SH-SY5Y (cell line): Measurements from ENCODE around the gene CARS1.

Experiments used
- GATA2 ChIP-seq: IDR thresholded peaks from 2 replicates; pipeline ENCODE4 v1.6.1; 2011; ENCODE audit warnings: mild to moderate bottlenecking, low read depth, low read length
- GATA3 ChIP-seq: IDR thresholded peaks from 2 replicates; pipeline ENCODE4 v1.6.1; 2011; ENCODE audit warnings: low read depth, mild to moderate bottlenecking, low read length, moderate library complexity

Gene CARS1

GRCh38 chr11:2991452-2992233, 65.6 kb downstream of the CARS1 start:
- TF ChIP-seq GATA3, result no peak
- TF ChIP-seq GATA2, result no peak

- TF ChIP-seq GATA3 (no peak), GATA2 (no peak)
Observed at GRCh38 chr11:2990617-2991451, 66.4 kb downstream of the CARS1 start.

DNA sequence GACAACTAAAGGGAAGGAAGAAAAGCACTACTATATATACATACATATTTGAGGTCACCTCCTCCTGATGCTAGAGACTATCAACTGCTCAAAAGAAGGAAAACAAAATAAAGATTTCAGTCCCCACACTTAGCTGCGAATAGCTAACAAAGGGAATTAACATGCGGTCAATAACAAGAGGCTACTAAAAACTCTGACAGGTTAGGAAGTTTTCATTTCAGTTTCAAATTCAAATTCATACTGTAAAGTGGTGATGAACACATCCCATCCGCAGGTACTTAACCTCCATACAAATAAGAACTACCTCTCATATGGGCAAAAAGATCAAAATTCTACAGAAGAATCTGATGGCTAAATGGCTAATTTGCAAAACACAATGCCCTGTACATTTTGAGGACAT, 67.7 kb downstream of the CARS1 start:
- TF ChIP-seq GATA2, result no peak
- TF ChIP-seq GATA3, result no peak

GRCh38 chr11:2989006-2989405, 68.2 kb downstream of the CARS1 start:
- no peak for TF ChIP-seq GATA3
- TF ChIP-seq GATA2, result no peak

DNA sequence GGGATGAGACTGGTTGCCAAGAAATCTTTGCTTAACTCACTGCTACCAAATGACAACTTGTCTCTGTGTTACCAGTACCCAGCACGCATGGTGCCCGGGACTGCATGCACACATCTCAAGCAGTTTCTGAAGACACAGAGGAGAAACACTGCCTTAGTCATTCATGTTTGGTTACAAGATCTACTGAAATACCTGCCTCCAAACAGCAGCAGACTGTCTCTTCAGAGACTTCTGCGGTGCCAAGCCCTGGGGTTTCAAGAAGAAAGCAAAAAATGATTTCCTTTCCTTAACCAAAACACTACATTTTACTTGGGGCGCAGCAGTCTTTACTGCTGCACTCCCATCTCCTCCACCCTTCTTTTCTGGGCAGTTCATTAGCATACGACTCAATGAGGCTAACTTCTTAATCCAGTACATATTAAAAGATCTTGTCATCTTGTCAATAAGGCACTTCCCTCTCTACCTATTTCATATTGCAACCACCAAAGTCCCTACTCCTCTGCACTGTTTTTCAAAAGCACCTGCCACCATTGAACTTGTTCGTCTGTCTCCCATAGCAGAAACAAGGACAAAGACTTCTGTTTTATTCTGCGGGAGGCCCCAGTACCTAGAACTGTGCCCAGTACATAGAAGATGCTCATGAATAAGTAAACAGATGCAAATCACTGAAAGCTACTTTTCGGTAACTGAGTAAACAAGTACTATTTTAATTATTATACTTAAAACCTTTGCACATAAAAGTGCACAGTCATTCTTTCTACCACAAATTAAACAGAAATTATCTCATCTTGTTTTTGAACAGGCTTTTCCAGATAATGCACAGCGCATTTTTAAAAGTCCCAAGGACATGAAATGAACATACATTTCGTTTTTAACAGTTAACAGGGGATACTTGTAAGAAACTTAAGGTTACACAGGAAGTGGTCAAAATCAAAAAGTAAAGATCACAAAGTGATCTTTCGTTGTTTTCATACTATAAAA, 69.1 kb downstream of the CARS1 start:
- TF ChIP-seq GATA3 (no peak), GATA2 (no peak)

- TF ChIP-seq GATA2 (no peak), GATA3 (no peak)
Observed at GRCh38 chr11:2983908-2984307, 73.3 kb downstream of the CARS1 start.

- TF ChIP-seq GATA2 (no peak), GATA3 (no peak)
Observed at GRCh38 chr11:2982214-2982613, 75.0 kb downstream of the CARS1 start.

GRCh38 chr11:2981130-2981529, 76.1 kb downstream of the CARS1 start:
- TF ChIP-seq GATA2 (no peak), GATA3 (no peak)

GRCh38 chr11:2980168-2980840, 76.9 kb downstream of the CARS1 start:
- TF ChIP-seq GATA3 (no peak), GATA2 (no peak)

DNA sequence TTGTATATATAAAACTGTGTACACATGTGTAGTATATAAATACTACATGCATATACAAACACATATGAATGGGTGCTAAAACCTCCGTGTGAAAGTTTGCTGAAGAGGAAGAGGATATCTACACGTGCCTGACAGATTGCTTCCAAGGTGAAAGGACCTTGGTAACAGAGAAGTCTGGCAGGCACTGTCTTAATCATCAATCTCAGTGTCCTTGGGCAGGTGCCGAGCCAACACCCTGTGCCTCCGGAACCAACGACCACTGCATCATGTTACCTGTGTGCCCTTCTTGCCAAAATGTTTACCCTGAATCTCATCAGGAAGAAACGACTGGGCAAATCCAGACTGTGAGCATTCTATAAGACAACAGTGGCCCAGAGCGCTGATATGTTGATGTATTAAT, 80.1 kb downstream of the CARS1 start:
- no peak for TF ChIP-seq GATA3
- no peak for TF ChIP-seq GATA2

- no peak for TF ChIP-seq GATA3
- no peak for TF ChIP-seq GATA2
Observed at GRCh38 chr11:2976294-2977063, 80.7 kb downstream of the CARS1 start.

DNA sequence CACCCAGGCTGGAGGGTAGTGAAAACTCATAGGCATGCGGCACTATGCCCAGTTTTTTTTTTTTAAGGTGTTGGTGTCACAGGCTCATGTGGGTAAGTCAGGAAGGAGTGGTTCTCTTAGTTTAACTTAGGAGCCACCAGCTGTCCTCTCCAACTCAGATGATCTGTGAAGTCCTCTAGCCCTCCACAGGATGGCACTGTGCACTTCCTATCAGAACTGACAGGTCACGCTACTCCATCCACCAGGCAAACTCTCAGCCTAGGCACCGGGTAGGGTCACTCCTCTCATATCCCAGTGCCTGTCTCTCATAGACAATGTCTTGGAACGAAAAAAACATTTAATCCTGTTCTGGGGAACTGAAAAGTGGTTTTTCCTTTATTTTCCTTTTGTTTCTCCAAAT, 81.6 kb downstream of the CARS1 start:
- TF ChIP-seq GATA3, result no peak
- TF ChIP-seq GATA2, result no peak

DNA sequence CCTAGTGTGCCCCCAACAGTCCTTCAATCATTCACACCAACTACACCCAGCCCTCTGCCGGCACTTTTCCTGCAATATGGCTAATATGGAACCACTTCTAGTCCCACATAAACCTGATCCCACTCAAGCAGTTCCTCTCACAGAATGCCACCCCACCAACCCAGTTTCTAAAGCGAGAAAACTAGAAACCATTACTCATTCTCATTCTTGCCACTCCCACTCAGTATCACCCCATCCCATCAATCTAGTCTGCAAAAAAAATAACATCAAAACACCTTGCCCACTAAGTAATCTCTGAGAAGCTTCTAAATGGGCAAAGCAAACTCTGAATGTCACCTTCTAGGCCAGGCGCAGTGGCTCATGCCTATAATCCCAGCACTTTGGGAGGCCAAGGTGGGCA, 83.0 kb downstream of the CARS1 start:
- TF ChIP-seq GATA2, result no peak
- no peak for TF ChIP-seq GATA3
